Small intestine (tissue), 7 donors: ENCODE results near the gene LPGAT1. TPM values are rescaled to one million over a fixed set of nuclear protein-coding genes. Genes with fewer than 3 reads are reported as not detected.

Experiments used
- DNase-seq, 2 donors: peaks; one replicate each; pipeline versions ENCODE4 v3.0.0 to v3.0.0-alpha.2; 2013
- FAIRE-seq: peaks from 2 replicates; lab custom pipeline; 2012; peaks lifted over from hg19 to GRCh38; lab: Jason Lieb, UNC
- H3K27ac ChIP-seq, 3 donors: one replicate each; pipeline ENCODE4 v1.5.1; 2013; ENCODE audit warnings: low read length in 2 of 3, mild to moderate bottlenecking in 2 of 3, control low read depth in 1 of 3, inconsistent platforms in 1 of 3, low read depth in 1 of 3, moderate library complexity in 1 of 3
- H3K27me3 ChIP-seq, 3 donors: one replicate each; pipeline ENCODE4 v1.6.1; 2013; ENCODE audit warnings: low read length in 3 of 3, inconsistent platforms in 1 of 3; ENCODE audit not compliant: control insufficient read depth in 3 of 3, insufficient read depth in 3 of 3
- H3K36me3 ChIP-seq, 3 donors: one replicate each; pipeline ENCODE4 v1.6.1; 2013; ENCODE audit warnings: low read length in 3 of 3, inconsistent platforms in 1 of 3, low read depth in 1 of 3, mild to moderate bottlenecking in 1 of 3, moderate library complexity in 1 of 3; ENCODE audit not compliant: control insufficient read depth in 3 of 3, insufficient read depth in 2 of 3
- H3K4me1 ChIP-seq, 3 donors: one replicate each; pipeline ENCODE4 v1.6.1; 2013; ENCODE audit warnings: low read length in 2 of 3, inconsistent platforms in 1 of 3, low read depth in 1 of 3, mild to moderate bottlenecking in 1 of 3, moderate library complexity in 1 of 3; ENCODE audit not compliant: control insufficient read depth in 3 of 3, insufficient read depth in 2 of 3
- H3K4me3 ChIP-seq, 3 donors: one replicate each; pipeline ENCODE4 v1.5.1; 2013; ENCODE audit warnings: low read length in 3 of 3, control low read depth in 1 of 3, inconsistent platforms in 1 of 3, low read depth in 1 of 3, mild to moderate bottlenecking in 1 of 3, moderate library complexity in 1 of 3
- H3K9me3 ChIP-seq, 2 donors: one replicate each; pipeline ENCODE4 v1.6.1; 2013; ENCODE audit warnings: low read depth in 1 of 2, low read length in 1 of 2; ENCODE audit not compliant: control insufficient read depth in 2 of 2, insufficient read depth in 1 of 2
- WGBS, 3 donors: extraction: QIAGEN DNeasy Blood & Tissue Kit; methylation state at CpG; one replicate each; pipeline ENCODE4 v1.1.7; 2013; 5-methylcytosine and 5-hydroxymethylcytosine counted together
- polyA plus RNA-seq, 4 donors: library from polyadenylated mRNA; stranded (reverse) in 3 of 4; unstranded in 1 of 4; fragments of 200-250 nt in 3 of 4; fragments of 120-200 nt in 1 of 4; gene quantifications; one replicate each; pipeline versions ENCODE4 v1.2.1 to v1.2.3, GENCODE V29; 2013
- donor health status: healthy with polysubstance abuse.
- donor health status: control.
- donor health status: control.
- donor health status: Bipolar disorder and iron deficiency.
- donor health status: healthy.

Gene LPGAT1
- polyA plus RNA-seq, 4 donors, result 13.4 to 159 (median 23.1) TPM

DNA sequence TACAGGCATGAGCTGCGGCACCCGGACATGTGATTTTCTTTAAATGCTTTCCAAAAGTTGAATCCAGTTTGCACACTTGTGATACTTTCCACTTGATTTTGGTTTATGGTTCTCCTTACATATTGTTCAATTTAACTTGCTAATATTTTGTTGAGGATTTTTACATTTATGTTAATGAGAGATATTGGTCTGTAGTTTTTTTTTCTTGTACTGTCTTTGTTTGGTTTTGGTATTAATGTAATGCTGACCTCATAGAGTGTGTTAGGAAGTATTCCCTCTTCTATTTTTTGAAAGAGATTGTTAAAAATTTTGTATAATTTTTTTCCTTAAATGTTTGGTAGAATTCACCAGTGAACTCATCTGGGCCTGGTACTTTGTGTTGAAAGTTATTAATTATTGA, 34.6 kb upstream of the LPGAT1 start:
- Histone ChIP-seq H3K27ac (no peak overlapping the region), H3K36me3 (no peaks in the 10 kb centered on the region), H3K27me3 (no peaks in the 10 kb centered on the region), H3K4me3 (no peak overlapping the region), H3K9me3 (peaks cover 0 to 7% of the 10 kb centered on the region in 2 donors), H3K4me1 (no peaks in the 10 kb centered on the region)
- 95 to 96% (median 95%) methylated on average over 2 of the region's 2 CpGs for WGBS, 3 donors
- DNase-seq (no peak), FAIRE-seq (no peak)

DNA sequence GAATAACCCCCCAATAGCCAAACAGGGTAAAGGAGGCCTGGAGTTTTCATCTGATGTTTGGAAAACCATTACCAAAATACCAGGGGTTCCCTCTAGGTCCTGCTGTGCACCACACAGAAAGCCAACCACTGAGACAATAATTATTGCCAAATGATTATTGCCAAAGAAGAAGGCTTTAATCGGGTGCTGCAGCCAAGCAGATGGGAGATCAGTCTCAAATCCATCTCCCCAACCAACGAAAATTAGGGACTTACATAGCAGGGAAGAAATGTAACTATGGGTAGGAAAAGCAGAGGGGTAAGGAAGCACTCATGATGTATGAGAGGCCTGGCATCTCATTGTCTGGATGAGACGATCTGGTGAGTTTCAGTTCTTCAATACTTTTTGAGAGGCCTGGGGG, 28.8 kb upstream of the LPGAT1 start:
- no peak overlapping the region for H3K4me3 ChIP-seq
- H3K9me3 ChIP-seq, result peaks cover 0 to 9% of the 10 kb centered on the region in 2 donors
- H3K27me3 ChIP-seq, result no peaks in the 10 kb centered on the region
- no peaks in the 10 kb centered on the region for H3K36me3 ChIP-seq
- FAIRE-seq, result no peak
- no peak for DNase-seq
- H3K4me1 ChIP-seq, result no peaks in the 10 kb centered on the region
- no peak overlapping the region for H3K27ac ChIP-seq
- 68 to 81% (median 76%) methylated on average over 3 of the region's 3 CpGs for whole genome bisulfite sequencing, 3 donors

DNA sequence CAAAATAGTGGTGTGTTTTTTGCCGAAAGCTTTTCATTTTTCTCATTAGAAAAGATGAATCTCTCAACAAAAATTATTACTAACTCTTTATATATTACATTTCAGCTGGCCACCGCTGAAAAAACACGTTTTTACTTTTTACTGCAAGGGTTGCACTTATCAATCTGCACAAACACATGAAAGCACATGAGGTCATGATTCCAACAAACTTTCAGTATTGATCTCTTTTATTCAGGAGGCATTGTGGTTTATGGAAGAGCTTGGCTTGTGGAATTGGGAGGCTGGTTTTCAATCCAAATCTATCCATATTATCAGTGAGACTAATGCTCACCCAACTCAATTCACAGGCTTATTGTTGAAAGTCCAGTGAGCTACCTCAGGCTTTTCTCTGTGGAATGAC, 20.6 kb upstream of the LPGAT1 start:
- WGBS, 3 donors, result 39 to 49% (median 44%) methylated on average over 3 of the region's 3 CpGs
- no peaks in the 10 kb centered on the region for H3K9me3 ChIP-seq
- H3K36me3 ChIP-seq, result no peaks in the 10 kb centered on the region
- H3K4me1 ChIP-seq, result no peaks in the 10 kb centered on the region
- FAIRE-seq (no peak), DNase-seq (no peak)
- no peak overlapping the region for H3K27ac ChIP-seq
- H3K4me3 ChIP-seq, result no peak overlapping the region
- peaks cover 0 to 1% (median 0%) of the 10 kb centered on the region in 3 donors for H3K27me3 ChIP-seq

- no peak overlapping the region for H3K4me3 ChIP-seq
- FAIRE-seq (no peak), DNase-seq (no peak)
Observed at GRCh38 chr1:211843507-211844298, 13.1 kb upstream of the LPGAT1 start.

DNA sequence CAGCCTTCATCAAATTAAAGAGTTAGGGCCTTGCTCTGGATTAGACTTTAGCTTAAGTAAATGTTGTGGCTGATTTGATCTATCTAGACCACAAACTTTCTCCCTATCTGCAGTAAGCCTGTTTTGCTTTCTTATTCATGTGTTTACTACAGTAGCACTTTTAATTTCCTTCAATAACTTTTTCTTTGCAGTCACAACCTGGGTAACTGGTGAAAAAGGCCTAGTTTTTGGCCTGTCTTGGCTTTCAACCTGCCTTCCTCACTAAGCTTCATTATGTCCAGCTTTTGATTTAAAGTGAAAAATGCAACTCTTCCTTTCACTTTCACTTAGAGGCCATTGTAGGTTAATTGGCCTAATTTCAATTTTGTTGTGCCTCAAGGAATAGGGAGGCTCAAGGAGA, 12.5 kb upstream of the LPGAT1 start:
- Histone ChIP-seq H3K4me1 (peaks cover 0 to 9% (median 7%) of the 10 kb centered on the region in 3 donors), H3K27me3 (no peaks in the 10 kb centered on the region), H3K4me3 (no peak overlapping the region), H3K36me3 (no peaks in the 10 kb centered on the region), H3K27ac (no peak overlapping the region), H3K9me3 (no peaks in the 10 kb centered on the region)
- FAIRE-seq (no peak), DNase-seq (peak in 1 of 2 donors; percentile 33)

More at GRCh38 chr1:211843507-211844298, 13.1 kb upstream of the LPGAT1 start:
- Histone ChIP-seq H3K4me1 (peaks cover 0 to 9% (median 7%) of the 10 kb centered on the region in 3 donors), H3K9me3 (no peaks in the 10 kb centered on the region), H3K27ac (no peak overlapping the region), H3K27me3 (peaks cover 0 to under 1% (median 0%) of the 10 kb centered on the region in 3 donors), H3K36me3 (no peaks in the 10 kb centered on the region)
- 77 to 85% (median 82%) methylated on average over 7 of the region's 7 CpGs for WGBS, 3 donors

DNA sequence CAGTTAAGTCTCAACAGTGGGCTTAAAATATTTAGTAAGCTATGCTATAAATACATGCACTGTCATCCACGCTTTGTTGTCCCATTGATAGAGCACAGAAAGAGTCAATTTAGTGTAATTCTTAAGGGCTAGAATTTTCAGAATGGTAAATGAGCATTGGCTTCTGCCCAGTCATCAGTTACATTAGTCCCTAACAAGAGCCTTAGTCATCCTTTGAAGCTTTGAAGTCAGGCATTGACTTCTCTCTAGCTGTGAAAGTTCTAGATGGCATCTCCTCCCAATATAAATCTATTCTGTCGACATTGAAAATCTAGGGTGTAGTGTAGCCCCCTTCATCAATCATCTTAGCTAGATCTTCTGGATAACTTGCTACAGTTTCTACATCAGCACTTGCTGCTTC, 12.0 kb upstream of the LPGAT1 start:
- WGBS, 3 donors, result 86 to 92% (median 92%) methylated on average over 2 of the region's 2 CpGs

DNA sequence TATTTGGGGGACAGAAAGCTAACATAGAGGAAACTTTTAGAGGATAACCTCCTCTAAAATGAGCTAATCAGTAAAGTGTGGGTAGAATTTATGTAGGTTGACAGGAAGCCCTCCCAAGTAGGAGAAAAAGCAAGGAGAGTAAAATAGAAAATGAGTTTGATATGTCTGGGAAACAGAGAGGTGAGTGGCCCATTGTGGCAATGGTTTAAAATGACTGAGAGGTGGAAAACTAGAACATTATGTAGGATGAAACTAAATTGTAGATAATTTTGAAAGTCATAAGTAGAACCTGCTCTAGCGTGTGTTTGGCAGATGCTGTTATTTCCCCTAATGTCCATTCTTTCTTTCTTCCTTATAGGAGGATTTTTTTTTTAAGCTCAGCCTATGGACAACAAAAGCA, 8.5 kb upstream of the LPGAT1 start:
- peaks cover 0 to 9% (median 7%) of the 10 kb centered on the region in 3 donors for H3K4me1 ChIP-seq
- H3K4me3 ChIP-seq, result no peak overlapping the region
- H3K27ac ChIP-seq, result no peak overlapping the region
- H3K9me3 ChIP-seq, result no peaks in the 10 kb centered on the region
- FAIRE-seq (no peak), DNase-seq (no peak)
- no peaks in the 10 kb centered on the region for H3K27me3 ChIP-seq
- no peaks in the 10 kb centered on the region for H3K36me3 ChIP-seq
- 83 to 90% (median 89%) methylated on average over 1 of the region's 1 CpG for WGBS, 3 donors

More for the DNA sequence above, 12.0 kb upstream of the LPGAT1 start:
- DNase-seq (no peak), FAIRE-seq (peak; percentile 53)
- Histone ChIP-seq H3K4me3 (no peak overlapping the region), H3K27ac (no peak overlapping the region), H3K9me3 (no peaks in the 10 kb centered on the region), H3K27me3 (no peaks in the 10 kb centered on the region), H3K36me3 (no peaks in the 10 kb centered on the region), H3K4me1 (peaks cover 0 to 9% (median 7%) of the 10 kb centered on the region in 3 donors)

DNA sequence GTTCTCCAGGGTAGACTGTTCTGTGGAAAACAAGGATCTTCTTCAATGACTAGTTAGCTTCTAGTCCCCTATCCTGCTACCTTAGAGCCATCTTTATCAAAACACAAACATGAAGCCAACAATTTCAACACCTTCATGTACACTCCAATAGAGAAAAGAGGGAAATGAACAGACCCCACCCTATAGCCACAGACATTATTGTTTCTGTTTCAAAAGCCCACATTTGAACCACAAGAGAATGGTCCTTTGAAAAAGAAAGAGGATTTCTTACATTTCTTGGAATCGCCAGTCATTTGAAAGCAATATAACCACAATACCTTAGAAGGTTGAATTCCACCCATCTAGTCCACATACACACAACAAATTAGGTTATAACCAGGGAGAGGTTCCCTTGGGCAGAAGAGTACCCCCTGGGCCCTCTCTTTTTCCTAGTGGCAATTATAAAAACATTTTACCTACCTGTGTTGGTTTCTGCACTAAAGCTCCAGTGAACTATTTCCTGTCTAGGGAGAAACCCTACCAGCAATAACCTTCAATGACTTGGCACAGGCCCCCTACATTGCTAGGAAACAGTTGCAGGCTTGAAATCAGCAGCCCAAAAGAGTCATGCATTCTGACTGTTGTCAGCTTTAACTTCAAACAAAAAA, 2.7 kb upstream of the LPGAT1 start:
- Histone ChIP-seq H3K27ac (no peak overlapping the region), H3K9me3 (no peaks in the 10 kb centered on the region), H3K4me1 (peaks cover 3 to 8% (median 4%) of the 10 kb centered on the region in 3 donors), H3K36me3 (peaks cover 0 to 3% (median 0%) of the 10 kb centered on the region in 3 donors), H3K4me3 (no peak overlapping the region), H3K27me3 (no peaks in the 10 kb centered on the region)
- 70 to 86% (median 78%) methylated on average over 1 of the region's 1 CpG for WGBS, 3 donors
- FAIRE-seq (no peak), DNase-seq (no peak)
